ENCODE measurements around the gene SLC22A3.

Gene SLC22A3

GRCh38 chr6:160333841-160334240 is 14.3 kb upstream of the SLC22A3 start:
- DNase-seq (ENCODE audit: low spot score), result no peak

- no peak for DNase-seq (ENCODE audit: low spot score)
Observed at GRCh38 chr6:160336200-160336599, 12.0 kb upstream of the SLC22A3 start.

DNA sequence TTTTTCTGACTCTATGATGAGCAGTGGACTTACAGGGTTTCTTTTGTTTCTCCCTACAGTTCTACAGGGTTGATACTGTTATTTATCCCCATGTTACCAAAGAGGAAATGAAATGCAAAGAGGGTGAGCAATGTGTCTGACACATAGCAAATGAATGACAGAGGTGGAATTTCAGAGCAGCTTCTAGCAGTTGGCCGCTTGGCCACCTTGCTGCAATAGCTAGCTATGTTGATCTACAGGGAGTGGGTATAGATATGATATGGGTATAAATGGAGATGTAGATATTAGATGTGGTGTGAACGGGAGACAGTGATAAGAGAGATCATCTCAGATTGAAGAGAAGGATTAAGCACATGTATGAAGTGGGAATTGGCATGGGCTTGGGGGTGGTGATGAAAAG is 10.9 kb upstream of the SLC22A3 start:
- no peak for DNase-seq (ENCODE audit: low spot score)

DNA sequence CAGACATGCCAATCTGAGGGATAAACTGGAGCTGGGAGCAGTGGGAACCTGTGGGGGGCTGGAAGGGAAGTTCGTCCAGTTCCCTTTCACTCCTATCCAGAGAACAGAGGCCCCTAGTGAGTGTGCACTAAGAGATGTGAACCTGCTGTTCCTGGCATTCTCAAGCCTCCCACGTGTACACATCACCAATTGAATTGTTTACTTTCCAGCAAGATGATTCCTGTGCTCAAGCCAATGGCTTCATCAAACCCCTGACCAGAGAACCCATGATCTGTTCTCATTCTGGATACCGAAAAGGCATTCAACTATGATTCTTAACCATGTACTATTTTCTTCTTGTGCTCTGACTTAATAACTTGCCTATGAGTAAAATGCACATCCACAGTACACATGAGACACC is 10.2 kb upstream of the SLC22A3 start:
- no peak for DNase-seq (ENCODE audit: low spot score)

GRCh38 chr6:160343144-160343543 is 5.0 kb upstream of the SLC22A3 start:
- DNase-seq (ENCODE audit: low spot score), result no peak

DNA sequence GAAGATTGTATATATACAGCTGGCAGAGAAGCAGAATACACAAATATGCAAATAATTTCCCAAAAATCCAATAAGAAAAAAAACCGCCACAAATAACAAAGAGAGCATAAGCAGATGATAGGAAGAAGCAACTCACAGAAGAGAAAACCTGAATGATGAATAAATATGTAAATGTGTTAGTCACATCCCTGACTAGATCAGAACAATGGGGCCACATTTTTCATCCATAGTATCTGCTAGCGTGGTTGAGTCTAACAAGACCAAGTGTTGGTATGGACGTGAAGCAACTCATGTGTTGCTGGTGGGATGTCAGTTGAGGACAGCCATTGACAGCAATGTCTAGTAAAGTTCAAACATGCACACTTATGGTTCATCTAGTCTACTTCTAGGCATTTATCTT is 3.9 kb upstream of the SLC22A3 start:
- DNase-seq (ENCODE audit: low spot score), result no peak

GRCh38 chr6:160347259-160348222 is 637 bp upstream of the SLC22A3 start:
- peak; percentile 8 for DNase-seq (ENCODE audit: low spot score)

DNA sequence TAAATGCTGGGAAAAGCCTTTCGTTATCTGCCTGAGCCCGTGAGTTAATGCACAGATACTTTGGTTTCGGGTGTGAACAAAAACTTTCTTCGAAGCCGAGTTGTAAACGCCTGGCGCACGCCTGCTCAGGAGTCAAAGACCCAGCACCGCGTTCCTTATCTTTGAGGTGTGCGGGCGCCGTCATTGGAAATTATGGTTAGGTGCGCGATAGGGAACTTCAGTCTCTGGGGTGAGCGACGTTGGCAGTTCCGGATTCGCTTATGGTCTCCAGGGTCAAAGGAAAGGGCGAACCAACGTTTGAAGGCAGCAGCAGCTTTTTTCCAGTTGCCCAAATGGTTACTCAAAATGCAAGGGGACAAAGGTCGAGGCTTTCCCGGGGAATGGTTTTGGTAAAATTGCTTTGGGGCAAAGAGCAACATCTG is 853 bp downstream of the SLC22A3 start:
- no peak for DNase-seq (ENCODE audit: low spot score)

GRCh38 chr6:160349814-160350350 is 1.7 kb downstream of the SLC22A3 start:
- no peak for DNase-seq (ENCODE audit: low spot score)

DNA sequence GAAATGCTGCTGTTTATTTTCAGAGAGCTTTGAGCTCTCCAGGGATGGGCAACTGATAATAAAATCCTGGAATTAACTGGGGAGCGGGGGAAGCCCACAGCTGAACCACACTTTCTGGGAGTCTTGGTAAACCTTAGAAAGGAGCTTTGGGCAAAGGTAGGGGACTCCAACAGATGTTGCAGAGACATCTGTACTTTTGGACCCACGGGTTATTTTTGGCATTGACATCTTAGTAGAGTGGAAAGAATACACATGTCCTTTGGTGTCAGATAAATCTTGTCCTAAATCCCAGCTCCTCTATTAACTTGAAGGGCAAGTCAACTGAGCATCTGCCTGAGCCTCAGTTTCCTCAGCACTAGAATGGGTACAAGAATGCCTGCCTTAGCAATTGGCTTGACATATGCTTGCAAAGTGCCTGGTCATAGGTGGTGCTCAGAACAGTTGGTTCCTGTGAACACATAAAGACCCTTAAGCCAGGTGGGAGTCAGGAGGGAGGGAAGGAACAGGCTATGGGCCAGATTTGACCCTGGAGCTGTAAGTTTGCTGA is 5.8 kb downstream of the SLC22A3 start:
- DNase-seq (ENCODE audit: low spot score), result no peak

DNA sequence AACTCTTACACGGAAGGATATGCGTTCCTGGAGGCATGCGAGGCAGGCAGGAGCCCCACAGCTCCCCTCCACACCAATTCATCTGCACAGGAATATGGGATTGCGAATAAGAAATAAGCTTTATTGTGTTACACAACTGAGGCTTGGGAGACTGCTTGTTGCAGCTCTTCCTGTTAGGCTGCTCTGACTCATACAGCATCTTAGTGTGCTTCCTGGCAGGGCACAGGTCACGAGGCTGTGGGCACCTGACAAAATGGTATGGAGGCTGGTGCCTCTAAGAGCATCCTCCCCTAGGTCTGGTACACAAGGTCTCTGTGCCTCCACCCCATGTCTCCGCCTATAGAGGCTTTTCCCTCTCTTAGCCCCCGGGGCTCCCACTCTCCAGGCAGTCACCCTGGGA is 6.8 kb downstream of the SLC22A3 start:
- no peak for DNase-seq (ENCODE audit: low spot score)

DNA sequence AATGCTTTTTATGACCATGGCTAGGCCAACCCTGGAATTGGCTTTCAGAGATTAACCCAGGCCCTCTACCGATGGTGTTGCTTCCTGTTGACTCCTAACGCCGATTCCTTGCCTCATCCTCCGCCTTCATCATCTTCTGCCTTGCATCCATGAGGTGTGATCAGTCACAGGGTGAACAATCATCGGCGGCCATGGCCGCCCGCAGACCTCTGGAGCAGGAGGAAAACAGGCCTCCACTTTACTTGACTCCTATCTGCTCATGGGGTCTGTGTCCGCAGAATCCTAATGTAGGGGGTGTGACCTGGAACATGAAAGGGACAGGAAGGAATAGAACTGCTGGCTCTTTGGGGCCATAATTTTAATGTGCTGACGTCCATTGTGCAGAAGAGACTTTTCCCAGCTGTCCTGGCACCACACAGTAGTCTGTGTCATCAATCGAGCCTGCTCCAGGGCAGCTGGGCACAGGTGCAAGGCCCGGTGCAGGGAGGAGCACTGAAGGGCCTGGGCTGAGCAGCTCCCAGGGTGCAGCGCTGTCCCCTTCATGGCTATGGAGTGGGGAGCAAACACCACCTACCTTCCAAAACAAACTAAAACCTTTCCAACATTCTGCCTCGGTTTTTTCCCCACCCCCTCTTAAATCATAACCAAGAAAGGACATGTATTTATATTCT is 8.0 kb downstream of the SLC22A3 start:
- no peak for DNase-seq (ENCODE audit: low spot score)

DNA sequence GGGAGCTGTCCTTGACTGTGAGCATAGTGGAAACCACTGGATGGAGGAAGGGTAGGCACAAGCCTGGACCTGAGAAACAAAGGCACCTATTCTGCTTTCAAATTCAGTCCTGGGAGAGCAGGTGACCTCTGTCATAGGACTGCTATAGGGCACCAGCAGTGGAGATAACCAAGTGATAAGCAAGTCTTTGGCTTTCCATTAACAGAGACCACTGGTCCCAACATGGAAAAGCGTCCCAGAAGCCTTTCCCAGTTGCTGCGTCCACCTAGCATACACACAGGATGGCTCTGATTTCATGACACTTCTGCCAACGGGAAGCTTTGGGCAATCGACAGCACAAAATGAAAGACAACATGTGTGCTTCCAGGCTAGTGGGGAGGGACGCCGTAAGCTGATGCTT is 8.9 kb downstream of the SLC22A3 start:
- DNase-seq (ENCODE audit: low spot score), result no peak

DNA sequence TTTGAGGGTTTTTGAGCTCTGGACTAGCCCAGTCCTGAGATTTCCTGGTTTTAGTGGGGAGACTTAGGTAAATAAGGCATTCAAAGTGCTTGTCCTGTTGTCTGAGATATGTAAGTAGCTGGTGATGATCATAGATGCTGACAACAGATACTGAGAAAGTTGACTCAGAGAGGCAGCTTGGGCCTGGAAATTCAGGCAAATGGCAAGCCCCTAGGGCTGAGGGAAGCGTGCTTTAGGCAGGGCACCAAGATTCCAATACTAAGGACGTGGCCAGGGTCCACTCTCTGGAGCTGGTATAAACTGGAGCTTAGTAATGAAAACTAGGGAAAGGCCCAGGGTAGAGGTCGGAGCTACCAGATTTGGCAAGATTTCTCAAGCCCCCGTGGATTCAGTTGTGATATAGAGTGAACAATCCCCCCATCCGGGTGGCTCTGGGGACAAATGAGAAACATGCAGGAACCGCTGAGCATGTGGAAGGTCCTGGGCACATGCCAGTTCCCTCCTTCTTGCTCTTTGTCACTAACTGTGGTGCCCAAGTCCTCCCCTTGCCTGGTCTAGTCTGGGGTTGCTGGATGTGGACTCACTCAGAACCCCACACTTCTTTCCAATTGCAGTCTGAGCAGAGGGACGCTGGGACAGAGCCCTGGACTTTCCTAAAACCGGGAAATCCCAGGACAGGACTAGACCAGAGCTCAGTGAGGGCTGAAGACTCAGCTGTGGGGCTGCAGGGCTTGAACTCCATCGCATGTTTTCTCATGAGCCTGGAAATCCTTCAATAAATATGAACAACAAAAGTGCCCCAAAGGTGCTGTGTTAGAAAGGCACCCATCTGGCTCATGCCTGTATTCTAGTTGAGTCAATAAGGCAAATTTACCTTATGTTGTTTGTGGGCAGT is 10.3 kb downstream of the SLC22A3 start:
- no peak for DNase-seq (ENCODE audit: low spot score)

GRCh38 chr6:160360955-160361354 is 12.8 kb downstream of the SLC22A3 start:
- no peak for DNase-seq (ENCODE audit: low spot score)

DNA sequence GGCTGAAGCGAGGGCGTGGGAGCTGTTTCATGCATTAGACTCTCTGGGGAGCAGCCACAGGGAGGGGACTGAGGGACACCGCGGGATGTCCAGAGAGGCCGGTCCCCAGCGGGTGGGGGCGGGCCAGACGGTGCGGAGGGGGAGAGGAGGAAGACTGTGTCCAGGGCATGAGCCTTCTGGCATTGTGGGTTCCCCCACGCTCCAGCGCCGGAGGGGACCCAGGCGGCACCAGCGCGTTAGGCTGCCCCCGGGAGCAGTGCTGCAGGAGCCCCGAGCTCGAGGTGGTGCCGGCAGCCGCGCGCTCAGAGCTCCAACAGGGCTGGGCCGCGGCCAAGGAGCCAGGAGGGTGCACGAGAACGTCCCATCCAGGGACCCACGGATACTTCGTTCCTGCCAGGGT is 14.4 kb downstream of the SLC22A3 start:
- no peak for DNase-seq (ENCODE audit: low spot score)

GRCh38 chr6:160363016-160363996 is 15.1 kb downstream of the SLC22A3 start:
- DNase-seq (ENCODE audit: low spot score), result no peak

DNA sequence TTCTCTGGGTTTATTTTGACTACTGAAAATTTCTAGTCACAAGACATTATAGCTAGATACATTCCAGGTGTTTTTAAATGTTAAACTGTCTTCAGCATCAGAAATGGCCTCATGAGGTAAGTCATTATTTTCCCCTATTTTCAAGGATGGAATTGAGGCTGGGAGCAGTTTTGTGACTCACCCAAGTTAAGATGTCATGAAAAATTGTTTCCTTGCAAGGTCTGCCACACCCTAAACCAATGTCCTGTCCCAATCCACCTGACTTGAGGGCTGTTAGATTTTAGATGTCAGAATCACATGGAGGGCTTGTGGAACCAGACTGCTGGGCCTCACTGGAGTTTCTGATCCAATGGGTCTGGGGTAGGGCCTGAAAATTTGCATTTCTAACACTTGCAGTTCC is 16.9 kb downstream of the SLC22A3 start:
- DNase-seq (ENCODE audit: low spot score), result no peak

GRCh38 chr6:160367798-160368547 is 19.8 kb downstream of the SLC22A3 start:
- DNase-seq (ENCODE audit: low spot score), result no peak

DNA sequence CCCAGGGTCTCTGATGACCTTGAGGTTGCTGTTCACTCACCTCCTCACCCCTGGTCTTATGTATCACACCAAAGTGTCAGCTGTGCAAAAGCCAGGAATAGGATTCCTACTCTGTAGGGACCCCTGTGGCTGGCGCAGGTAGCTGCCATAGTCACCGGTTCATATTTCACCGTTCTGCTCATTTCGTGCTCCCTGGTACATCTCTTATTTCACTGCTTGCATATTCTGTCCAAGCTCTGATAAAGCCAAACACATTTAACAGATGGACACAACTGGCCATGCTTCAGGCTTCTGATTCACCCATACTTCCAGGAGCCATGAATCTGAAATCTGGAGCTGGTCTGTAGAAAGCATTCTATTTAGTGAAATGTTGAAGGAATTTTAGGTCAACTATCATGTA is 20.5 kb downstream of the SLC22A3 start:
- DNase-seq (ENCODE audit: low spot score), result no peak

All from globus pallidus (tissue), 1 donor.